ENCODE results near the gene RAB44.
"Not testable (repeated sequence)": the region's sequence is repeated elsewhere in the genome, so short reads cannot be mapped to it uniquely, and the experiment has no call there.

Gene RAB44

DNA sequence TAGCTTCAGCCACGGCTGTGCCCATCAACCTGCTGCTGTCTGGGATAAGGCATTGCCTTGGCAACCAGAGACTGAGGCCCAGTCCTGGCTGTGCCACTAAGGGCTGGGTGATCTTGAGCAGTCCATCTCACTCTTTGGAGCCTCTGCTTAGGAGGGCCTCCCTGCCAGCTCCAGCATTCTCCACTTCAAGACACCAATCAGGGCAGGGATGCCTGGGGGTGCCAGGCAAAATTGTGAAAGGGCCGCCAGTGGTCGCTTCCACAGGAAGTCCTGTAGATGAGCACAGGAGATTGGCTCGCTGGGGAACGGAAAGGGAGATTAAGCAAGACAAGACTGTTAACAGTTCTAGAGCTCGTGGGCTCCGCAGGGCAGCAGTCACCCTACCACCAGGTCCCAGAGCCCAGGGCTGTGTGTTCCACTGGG, at the start of gene RAB44:
Gene RAB44, plus strand, starts transcription at position 346 of the 423 bp plus-strand sequence. CDS start 6,410 bp downstream, outside the sequence.
- DNase-seq = no peak

- DNase-seq = no peak
These were observed 48.5 kb upstream of the RAB44 start for GRCh38 chr6:36649086-36649485.

DNA sequence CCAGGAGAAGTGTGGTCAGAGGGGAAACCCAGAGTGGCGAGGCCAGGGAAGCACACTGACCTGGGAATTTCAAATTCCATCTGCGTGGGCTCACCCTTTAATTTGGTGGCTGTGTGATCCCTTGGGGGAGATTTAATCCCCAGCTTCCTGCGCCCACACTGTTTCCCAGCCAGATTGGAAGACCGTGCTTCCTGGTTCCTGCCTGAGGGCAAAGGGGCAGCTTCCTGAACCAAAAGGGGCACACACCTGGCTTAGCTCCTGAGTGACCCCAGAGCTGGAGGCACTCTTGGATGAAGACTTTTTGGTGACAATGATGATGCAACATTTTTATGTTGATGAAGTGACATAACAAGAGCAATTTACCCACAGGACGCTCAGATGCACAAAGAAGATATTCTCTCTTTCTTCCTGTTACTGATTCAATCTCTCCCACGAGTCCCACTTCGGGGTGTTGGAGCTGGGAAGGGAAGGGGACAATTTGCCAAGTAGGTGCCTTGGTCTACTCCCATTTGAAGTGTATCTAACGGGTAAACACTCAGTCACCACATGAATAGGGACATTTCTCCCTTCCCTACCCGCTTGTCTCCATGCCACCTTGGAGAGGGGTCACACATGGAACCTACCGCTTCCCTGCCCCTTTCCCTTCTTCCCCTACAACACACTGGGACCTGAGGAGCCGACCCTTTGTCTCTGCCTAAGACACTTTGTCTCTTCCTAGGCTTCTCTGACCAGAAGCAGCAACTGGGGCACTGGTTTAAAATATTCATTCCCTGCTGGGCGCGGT, 47.7 kb upstream of the RAB44 start:
- no peak for DNase-seq

GRCh38 chr6:36650848-36651478, 46.7 kb upstream of the RAB44 start:
- DNase-seq = peak; percentile 38

DNA sequence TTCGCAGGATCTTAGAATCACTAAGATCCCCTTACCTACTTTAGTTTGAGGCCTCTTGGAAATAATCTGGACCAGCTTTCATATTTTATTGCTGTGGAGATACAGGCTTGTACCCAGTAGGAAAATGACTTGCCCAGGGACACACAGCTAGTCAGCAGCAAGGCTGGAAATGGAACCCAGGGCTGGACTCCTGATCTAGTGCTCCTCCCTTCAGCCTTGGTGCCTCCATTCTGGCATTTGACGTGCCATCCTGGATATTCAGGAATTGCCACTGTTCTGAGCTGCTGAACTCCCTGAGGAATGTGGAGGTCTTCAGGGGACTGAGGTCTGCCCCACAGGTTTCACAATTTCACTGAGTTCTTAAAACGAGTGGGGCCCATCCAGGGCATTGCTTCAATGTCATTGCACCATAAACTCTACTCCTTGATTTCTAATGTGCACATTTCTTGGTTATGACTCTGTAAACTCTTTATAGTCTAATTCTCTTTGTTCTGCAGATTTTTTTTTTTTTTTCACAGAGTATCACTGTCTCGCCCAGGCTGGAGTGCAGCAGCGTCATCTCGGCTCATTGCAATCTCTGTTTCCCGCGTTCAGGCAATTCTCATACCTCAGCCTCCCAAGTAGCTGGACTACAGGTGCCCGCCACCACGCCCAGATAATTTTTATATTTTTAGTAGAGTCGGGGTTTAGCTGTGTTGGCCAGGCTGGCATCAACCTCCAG, 45.8 kb upstream of the RAB44 start:
- DNase-seq = no peak

DNA sequence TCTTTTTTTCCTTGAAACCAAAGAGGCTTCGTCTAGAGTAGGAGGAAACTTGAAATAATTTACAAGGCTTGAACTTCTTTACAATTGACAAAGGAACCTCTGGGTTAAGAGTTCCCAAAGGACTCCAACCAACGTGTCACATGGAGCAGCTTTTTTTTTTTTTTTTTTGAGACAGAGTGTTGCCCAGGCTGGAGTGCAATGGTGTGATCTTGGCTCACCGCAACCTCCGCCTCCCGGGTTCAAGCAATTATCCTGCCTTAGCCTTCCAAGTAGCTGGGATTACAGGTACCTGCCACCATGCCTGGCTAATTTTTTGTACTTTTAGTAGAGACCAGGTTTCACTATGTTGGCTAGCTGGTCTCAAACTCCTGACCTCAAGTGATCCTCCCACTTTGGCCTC, 43.2 kb upstream of the RAB44 start:
- not testable (repeated sequence) for DNase-seq

DNA sequence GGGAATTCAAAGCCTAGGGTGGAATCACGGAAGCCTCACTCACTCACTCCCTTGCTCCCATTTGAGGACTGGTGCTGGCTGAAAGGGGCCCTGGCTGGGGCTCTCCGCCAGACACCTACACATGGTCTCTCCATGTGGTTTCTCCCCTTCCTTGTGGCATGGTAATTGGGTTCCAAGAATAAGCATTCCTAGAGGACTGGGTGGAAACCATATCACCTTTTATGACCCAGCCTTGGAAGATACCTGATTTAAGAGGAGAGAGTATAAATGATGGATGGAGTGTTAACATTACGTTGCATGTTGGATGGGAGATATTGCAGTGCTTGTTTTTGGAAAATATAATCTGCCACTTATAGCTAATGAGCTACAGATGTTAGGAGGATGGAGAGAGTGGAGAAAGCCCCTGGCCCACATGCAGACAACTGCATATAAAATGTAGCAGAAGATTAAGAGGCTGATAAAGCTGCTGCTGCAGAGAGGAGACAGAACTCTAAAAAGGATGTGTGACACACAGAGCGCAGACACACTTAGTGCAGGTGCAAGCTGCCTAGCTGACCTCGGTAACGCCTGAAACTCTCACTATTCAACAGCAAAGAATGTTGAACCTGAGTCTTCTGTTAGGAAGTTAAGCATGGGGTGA, 42.4 kb upstream of the RAB44 start:
- DNase-seq = no peak

DNA sequence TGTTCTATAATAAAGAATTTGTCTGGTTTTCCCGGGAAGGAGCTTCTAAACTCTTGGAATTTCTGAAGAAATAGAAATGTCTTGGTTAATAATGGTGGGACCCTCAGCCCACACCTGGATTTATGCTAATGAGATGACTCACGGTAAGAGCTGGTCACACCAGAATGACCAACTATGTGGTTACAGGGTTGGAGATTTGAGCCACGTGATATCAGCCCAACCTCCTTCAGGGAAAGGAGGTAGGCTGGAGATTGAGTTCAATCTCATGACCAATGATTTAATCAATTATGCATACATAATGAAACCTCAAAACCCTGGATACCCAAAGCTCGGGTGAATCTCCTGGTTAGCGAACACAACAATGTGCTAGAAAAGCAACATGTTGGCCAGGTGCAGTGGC, 41.2 kb upstream of the RAB44 start:
- no peak for DNase-seq

GRCh38 chr6:36657271-36657670, 40.4 kb upstream of the RAB44 start:
- DNase-seq = no peak

DNA sequence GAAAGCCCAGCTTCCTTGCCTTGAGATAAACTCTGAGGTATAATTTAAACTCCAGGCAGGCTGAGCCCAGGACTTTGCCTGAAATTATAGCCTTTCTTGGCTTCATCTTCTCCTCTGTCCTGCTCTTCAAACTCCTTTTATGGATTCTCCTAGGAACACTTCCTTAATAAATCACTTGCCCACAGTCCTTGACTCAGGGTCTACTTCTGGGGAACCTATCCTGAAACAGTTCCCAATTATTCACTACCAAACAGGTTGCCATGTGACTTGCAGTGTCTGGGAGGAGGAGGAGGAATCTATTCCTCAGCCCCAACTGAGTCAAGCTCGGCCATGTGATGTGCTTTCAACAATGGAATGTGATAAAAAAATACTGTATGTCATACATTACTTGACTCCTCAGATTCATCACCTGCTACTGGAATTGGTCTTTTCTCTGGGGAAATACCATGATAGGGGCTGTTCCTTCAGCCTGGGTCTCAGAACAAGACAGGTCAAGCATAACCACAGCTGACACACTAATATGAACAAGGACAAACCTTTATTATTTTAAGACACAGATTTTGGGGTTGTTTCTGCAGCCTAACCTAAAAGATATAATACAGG, 39.6 kb upstream of the RAB44 start:
- DNase-seq = no peak

- DNase-seq = no peak
These were observed 38.4 kb upstream of the RAB44 start for GRCh38 chr6:36659271-36659670.

- DNase-seq = no peak
These were observed 36.7 kb upstream of the RAB44 start for GRCh38 chr6:36660771-36661471.

- no peak for DNase-seq
These were observed 35.2 kb upstream of the RAB44 start for GRCh38 chr6:36662380-36662779.

DNA sequence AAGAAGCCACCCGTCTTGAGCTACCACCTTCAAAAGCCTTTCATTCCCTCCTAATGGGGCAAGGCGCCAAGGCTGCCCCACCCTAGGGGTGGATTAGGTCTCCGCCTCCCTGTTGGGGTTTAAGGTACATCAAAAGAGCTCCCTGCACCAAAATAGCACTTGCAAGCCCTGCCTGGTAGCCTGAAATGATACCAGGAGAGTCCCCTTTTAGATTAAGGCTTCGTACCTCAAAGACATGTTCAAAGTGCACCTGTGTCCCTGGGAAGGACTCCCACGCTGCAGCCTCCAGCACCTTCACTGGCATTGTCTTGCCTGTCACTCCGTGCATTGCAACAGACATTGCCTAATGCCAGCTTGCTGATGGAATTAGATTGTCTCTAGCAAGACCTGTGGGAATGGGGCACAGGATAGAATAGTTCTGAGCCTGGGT, 34.8 kb upstream of the RAB44 start:
- no peak for DNase-seq

- no peak for DNase-seq
These were observed 33.9 kb upstream of the RAB44 start for GRCh38 chr6:36663504-36664446.

GRCh38 chr6:36665180-36665579, 32.4 kb upstream of the RAB44 start:
- DNase-seq = no peak

DNA sequence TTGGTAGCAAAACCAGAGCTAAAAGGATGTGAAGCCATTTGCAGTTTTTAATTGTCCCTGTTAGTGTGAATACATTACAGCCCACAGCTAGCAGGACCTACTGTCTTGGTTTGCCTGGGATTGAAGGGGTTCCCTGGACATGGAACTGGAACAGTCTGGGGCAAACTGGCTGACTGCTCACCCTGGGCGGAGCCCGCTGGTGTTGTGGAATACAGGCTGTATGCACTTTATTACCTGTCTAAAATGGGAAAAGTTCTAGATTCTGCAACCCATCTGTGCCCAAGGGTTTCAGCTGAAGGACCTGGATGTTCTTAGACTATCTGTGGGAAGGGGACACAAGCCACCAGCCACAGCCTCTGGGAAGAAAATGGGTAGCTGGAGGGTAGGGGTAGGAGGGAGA, 31.3 kb upstream of the RAB44 start:
- DNase-seq = no peak

DNA sequence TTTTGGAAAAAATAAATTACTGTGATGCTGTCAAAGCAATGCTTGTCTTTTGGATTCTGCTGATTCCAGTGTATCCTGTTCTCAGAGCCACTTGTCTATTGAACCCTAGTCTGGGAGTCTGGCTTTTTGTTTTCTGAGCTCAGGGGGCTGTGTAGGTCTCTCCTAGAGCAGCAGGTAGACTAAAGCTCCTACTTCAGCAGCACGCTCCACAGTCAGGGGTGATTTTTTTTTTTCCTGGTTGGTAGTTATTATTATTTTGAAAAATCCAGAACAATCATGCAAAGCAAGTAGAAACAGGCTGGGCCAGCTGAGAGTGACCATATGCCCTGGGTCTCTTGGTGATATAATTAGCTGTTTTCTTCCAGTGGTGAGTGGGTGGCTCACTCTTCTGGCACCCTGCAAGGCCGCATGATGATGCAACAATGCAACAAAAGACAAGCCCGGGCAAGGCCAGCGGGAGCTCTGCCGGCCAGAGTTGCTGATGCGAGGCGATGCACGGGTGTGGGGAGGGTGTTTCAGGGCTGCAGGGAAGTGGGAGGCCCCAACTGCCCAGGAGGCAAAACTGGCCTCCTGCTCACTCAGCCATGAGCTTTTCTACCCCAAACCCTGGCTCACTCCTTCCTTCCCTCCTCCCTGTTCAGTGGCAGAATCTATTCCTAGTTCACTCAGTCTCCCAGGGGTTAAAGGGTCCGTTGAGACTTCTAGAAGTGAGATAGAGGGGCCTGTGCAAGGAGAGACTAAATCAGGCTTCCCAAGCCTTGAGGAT, 30.6 kb upstream of the RAB44 start:
- peak; percentile 48 for DNase-seq

GRCh38 chr6:36668591-36668990, 29.0 kb upstream of the RAB44 start:
- DNase-seq = no peak

DNA sequence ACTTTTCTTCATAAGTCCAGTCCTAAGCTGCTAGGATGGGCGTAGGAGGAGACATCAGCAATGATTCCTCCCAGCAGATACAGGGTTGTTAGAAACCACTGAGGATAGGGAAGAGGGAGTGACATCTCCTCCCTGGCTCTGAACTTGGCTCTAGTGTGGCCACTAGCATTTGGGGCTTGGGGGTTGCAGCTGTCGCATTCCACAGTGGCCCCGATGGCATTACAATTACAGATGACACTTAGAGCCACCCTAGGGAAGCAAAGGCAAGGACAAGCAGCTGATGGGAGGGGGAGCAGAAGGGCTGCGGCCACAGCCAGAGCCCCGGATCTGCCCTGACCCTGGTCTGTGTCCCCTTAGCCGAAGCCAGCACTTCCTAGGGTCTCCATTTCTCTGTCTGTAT, 28.6 kb upstream of the RAB44 start:
- no peak for DNase-seq

Measured in GDM1 (cell line).